Naive thymus-derived CD8-positive, alpha-beta T cell (primary cell): ENCODE results near the gene HYDIN. TPM values are rescaled to one million over a fixed set of nuclear protein-coding genes. Genes with fewer than 3 reads are reported as not detected.

Source experiments
- ATAC-seq, 2 donors: fragments of 150-1000 bp; cut with Tn5 transposase in 1 of 2; sonication (Bioruptor Pico), chemical (Tn5 transposase) in 1 of 2; 1 replicate in 1 of 2; 2 replicates in 1 of 2; pipeline ENCODE4 v1.10.0; 2021; ENCODE audit warnings: mild to moderate bottlenecking in 2 of 2, moderate library complexity in 2 of 2
- POLR2A ChIA-PET: fragments of 350-600 bp; sonication (Branson Sonifier 250); formaldehyde crosslinking; loops from one replicate; lab custom pipeline; 2021; ENCODE audit warnings: antibody characterized with exemption; lab: Charles Lee
- DNase-seq, 10 donors: peaks; one replicate each; pipeline versions ENCODE4 v3.0.0 to v3.0.0-alpha.2; 2020 to 2022
- H3K27ac Mint-ChIP-seq, 10 donors: one replicate each; pipeline ENCODE4 v1.8.0; 2020 to 2022; ENCODE audit warnings: mild to moderate bottlenecking in 10 of 10, mixed read lengths in 10 of 10, moderate library complexity in 4 of 10, inconsistent platforms in 1 of 10
- H3K27me3 Mint-ChIP-seq, 5 donors: one replicate each; pipeline ENCODE4 v1.8.0; 2021 to 2022; ENCODE audit warnings: mixed read lengths in 5 of 5
- H3K36me3 Mint-ChIP-seq, 3 donors: one replicate each; pipeline ENCODE4 v1.8.0; 2020 to 2022; ENCODE audit warnings: mixed read lengths in 3 of 3, mild to moderate bottlenecking in 2 of 3, inconsistent platforms in 1 of 3
- H3K4me1 Mint-ChIP-seq, 4 donors: one replicate each; pipeline ENCODE4 v1.8.0; 2021 to 2022; ENCODE audit warnings: mixed read lengths in 4 of 4
- H3K4me3 Mint-ChIP-seq, 10 donors: one replicate each; pipeline ENCODE4 v1.8.0; 2020 to 2022; ENCODE audit warnings: mild to moderate bottlenecking in 10 of 10, mixed read lengths in 10 of 10, moderate library complexity in 6 of 10, inconsistent platforms in 1 of 10
- H3K9me3 Mint-ChIP-seq, 9 donors: one replicate each; pipeline ENCODE4 v1.8.0; 2020 to 2022; ENCODE audit warnings: mixed read lengths in 9 of 9, mild to moderate bottlenecking in 3 of 9, inconsistent platforms in 1 of 9, moderate library complexity in 1 of 9
- polyA plus RNA-seq, 3 donors: library from polyadenylated mRNA; unstranded; fragments of 300-500 nt; fragmentation: Illumina TruSeq; gene quantifications; one replicate each; pipeline ENCODE4 v1.2.3, GENCODE V29; 2021
- total RNA-seq, 8 experiments: library from RNA in 2 of 8; stranded (reverse) in 2 of 8; gene quantifications; one replicate each; pipeline ENCODE4 v1.2.3 and lab custom pipeline; 2021 to 2026

Gene HYDIN
- total and polyA plus RNA-seq, 5 experiments from 2014 or later: not detected

GRCh38 chr16:71250461-71251235, 20.1 kb upstream of the HYDIN start:
- ATAC-seq: no peak
- DNase-seq: no peak
- Mint-ChIP-seq H3K27ac (no peak overlapping the region), H3K36me3 (no peaks in the 10 kb centered on the region), H3K27me3 (peaks cover 0 to 4% (median 0%) of the 10 kb centered on the region in 5 donors), H3K9me3 (no peaks in the 10 kb centered on the region), H3K4me1 (peaks cover 0 to 7% (median 3%) of the 10 kb centered on the region in 4 donors), H3K4me3 (no peak overlapping the region)
- POLR2A ChIA-PET: interaction anchor here (0.6 kb wide), 1 partner anchor 705 kb away, joined by 3 read pairs; no protein-coding TSS in a partner anchor

GRCh38 chr16:71249399-71249798, 18.9 kb upstream of the HYDIN start:
- H3K36me3 Mint-ChIP-seq: no peaks in the 10 kb centered on the region
- H3K9me3 Mint-ChIP-seq: no peaks in the 10 kb centered on the region
- no peak overlapping the region for H3K27ac Mint-ChIP-seq
- POLR2A ChIA-PET: no interaction called here
- ATAC-seq (no peak), DNase-seq (no peak)
- no peak overlapping the region for H3K4me3 Mint-ChIP-seq
- H3K4me1 Mint-ChIP-seq: no peaks in the 10 kb centered on the region
- H3K27me3 Mint-ChIP-seq: peaks cover 0 to 4% (median 0%) of the 10 kb centered on the region in 5 donors

- Mint-ChIP-seq H3K27me3 (peaks cover 0 to 8% (median 3%) of the 10 kb centered on the region in 5 donors), H3K9me3 (no peaks in the 10 kb centered on the region)
These were observed 17.0 kb upstream of the HYDIN start for GRCh38 chr16:71247478-71247877.

GRCh38 chr16:71246309-71246708, 15.8 kb upstream of the HYDIN start:
- DNase-seq: no peak
- peaks cover 0 to 11% (median 3%) of the 10 kb centered on the region in 5 donors for H3K27me3 Mint-ChIP-seq
- no peak overlapping the region for H3K27ac Mint-ChIP-seq
- POLR2A ChIA-PET: no interaction called here
- no peak overlapping the region for H3K4me3 Mint-ChIP-seq
- H3K9me3 Mint-ChIP-seq: no peaks in the 10 kb centered on the region
- H3K4me1 Mint-ChIP-seq: no peaks in the 10 kb centered on the region
- H3K36me3 Mint-ChIP-seq: no peaks in the 10 kb centered on the region
- no peak for ATAC-seq

More at GRCh38 chr16:71247478-71247877, 17.0 kb upstream of the HYDIN start:
- ATAC-seq (no peak), DNase-seq (no peak)
- POLR2A ChIA-PET: no interaction called here
- H3K27ac Mint-ChIP-seq: no peak overlapping the region
- no peaks in the 10 kb centered on the region for H3K4me1 Mint-ChIP-seq
- H3K4me3 Mint-ChIP-seq: no peak overlapping the region
- H3K36me3 Mint-ChIP-seq: no peaks in the 10 kb centered on the region

GRCh38 chr16:71244521-71244920, 14.0 kb upstream of the HYDIN start:
- Mint-ChIP-seq H3K36me3 (no peaks in the 10 kb centered on the region), H3K27ac (no peak overlapping the region), H3K27me3 (peaks cover under 1 to 15% (median 5%) of the 10 kb centered on the region in 5 donors), H3K4me1 (no peaks in the 10 kb centered on the region), H3K4me3 (no peak overlapping the region), H3K9me3 (no peaks in the 10 kb centered on the region)
- POLR2A ChIA-PET: no interaction called here
- no peak for DNase-seq
- ATAC-seq: no peak

- DNase-seq (no peak), ATAC-seq (no peak)
- H3K4me1 Mint-ChIP-seq: no peaks in the 10 kb centered on the region
- POLR2A ChIA-PET: no interaction called here
- no peak overlapping the region for H3K27ac Mint-ChIP-seq
- no peaks in the 10 kb centered on the region for H3K36me3 Mint-ChIP-seq
- no peak overlapping the region for H3K4me3 Mint-ChIP-seq
- H3K27me3 Mint-ChIP-seq: peaks cover 2 to 14% (median 11%) of the 10 kb centered on the region in 5 donors
- no peaks in the 10 kb centered on the region for H3K9me3 Mint-ChIP-seq
These were observed 12.1 kb upstream of the HYDIN start for GRCh38 chr16:71242601-71243000.

- Mint-ChIP-seq H3K9me3 (no peaks in the 10 kb centered on the region), H3K4me1 (no peaks in the 10 kb centered on the region), H3K36me3 (no peaks in the 10 kb centered on the region), H3K27me3 (peaks cover 2 to 14% (median 8%) of the 10 kb centered on the region in 5 donors), H3K27ac (no peak overlapping the region), H3K4me3 (no peak overlapping the region)
- no peak for DNase-seq
- ATAC-seq: no peak
- POLR2A ChIA-PET: no interaction called here
These were observed 11.5 kb upstream of the HYDIN start for GRCh38 chr16:71242036-71242435.

- H3K27ac Mint-ChIP-seq: no peak overlapping the region
- H3K36me3 Mint-ChIP-seq: peaks cover 2 to 63% (median 15%) of the 10 kb centered on the region in 3 donors
- H3K27me3 Mint-ChIP-seq: peaks cover 23 to 40% (median 34%) of the 10 kb centered on the region in 5 donors
- no peak overlapping the region for H3K4me3 Mint-ChIP-seq
- POLR2A ChIA-PET: no interaction called here
- H3K4me1 Mint-ChIP-seq: peaks cover 0 to 2% (median 0%) of the 10 kb centered on the region in 4 donors
- peaks cover 16 to 80% (median 45%) of the 10 kb centered on the region in 9 donors for H3K9me3 Mint-ChIP-seq
- ATAC-seq: no peak
- no peak for DNase-seq
These were observed 1.2 kb downstream of the HYDIN start for GRCh38 chr16:71229344-71229743.

- Mint-ChIP-seq H3K9me3 (peaks cover 17 to 88% (median 60%) of the 10 kb centered on the region in 9 donors), H3K27ac (no peak overlapping the region), H3K27me3 (peaks cover 17 to 32% (median 23%) of the 10 kb centered on the region in 5 donors), H3K4me1 (peaks cover 0 to 2% (median 0%) of the 10 kb centered on the region in 4 donors), H3K4me3 (no peak overlapping the region), H3K36me3 (peaks cover 2 to 58% (median 10%) of the 10 kb centered on the region in 3 donors)
- no peak for ATAC-seq
- POLR2A ChIA-PET: no interaction called here
- DNase-seq: no peak
These were observed 4.0 kb downstream of the HYDIN start for GRCh38 chr16:71226229-71227141.

- POLR2A ChIA-PET: no interaction called here
- ATAC-seq (no peak), DNase-seq (no peak)
- H3K27me3 Mint-ChIP-seq: peaks cover 9 to 21% (median 12%) of the 10 kb centered on the region in 5 donors
- H3K27ac Mint-ChIP-seq: no peak overlapping the region
- peaks cover 17 to 78% (median 54%) of the 10 kb centered on the region in 9 donors for H3K9me3 Mint-ChIP-seq
- no peaks in the 10 kb centered on the region for H3K4me1 Mint-ChIP-seq
- peaks cover 0 to 47% (median 10%) of the 10 kb centered on the region in 3 donors for H3K36me3 Mint-ChIP-seq
- H3K4me3 Mint-ChIP-seq: no peak overlapping the region
These were observed 5.4 kb downstream of the HYDIN start for GRCh38 chr16:71225145-71225544.

- no peak overlapping the region for H3K27ac Mint-ChIP-seq
- peaks cover 0 to 22% (median 12%) of the 10 kb centered on the region in 9 donors for H3K9me3 Mint-ChIP-seq
- POLR2A ChIA-PET: no interaction called here
- no peaks in the 10 kb centered on the region for H3K4me1 Mint-ChIP-seq
- H3K27me3 Mint-ChIP-seq: peaks cover 0 to 16% (median 10%) of the 10 kb centered on the region in 5 donors
- H3K36me3 Mint-ChIP-seq: peaks cover 0 to 14% (median 0%) of the 10 kb centered on the region in 3 donors
- DNase-seq (no peak), ATAC-seq (no peak)
- no peak overlapping the region for H3K4me3 Mint-ChIP-seq
These were observed 12.1 kb downstream of the HYDIN start for GRCh38 chr16:71218306-71218963.

- Mint-ChIP-seq H3K4me3 (no peak overlapping the region), H3K4me1 (no peaks in the 10 kb centered on the region), H3K27ac (no peak overlapping the region), H3K36me3 (peaks cover 0 to 10% (median 0%) of the 10 kb centered on the region in 3 donors), H3K9me3 (peaks cover 0 to 13% (median 7%) of the 10 kb centered on the region in 9 donors), H3K27me3 (peaks cover 2 to 14% (median 10%) of the 10 kb centered on the region in 5 donors)
- DNase-seq: no peak
- ATAC-seq: no peak
- POLR2A ChIA-PET: no interaction called here
These were observed 13.0 kb downstream of the HYDIN start for GRCh38 chr16:71217506-71217905.
